ENCODE results near the gene SPATA31C1. TPM values are rescaled to one million over a fixed set of nuclear protein-coding genes. Genes with fewer than 3 reads are reported as not detected.

SPATA31C1 gene
- total RNA-seq, 2 experiments from 2014 or later = not detected

- TF ChIP-seq EZH2phosphoT487 (IDR thresholded peaks at IDR 0.05; ENCODE audit: borderline replicate concordance, low read depth, low read length) = no peak
- TF ChIP-seq, protein P1, sequence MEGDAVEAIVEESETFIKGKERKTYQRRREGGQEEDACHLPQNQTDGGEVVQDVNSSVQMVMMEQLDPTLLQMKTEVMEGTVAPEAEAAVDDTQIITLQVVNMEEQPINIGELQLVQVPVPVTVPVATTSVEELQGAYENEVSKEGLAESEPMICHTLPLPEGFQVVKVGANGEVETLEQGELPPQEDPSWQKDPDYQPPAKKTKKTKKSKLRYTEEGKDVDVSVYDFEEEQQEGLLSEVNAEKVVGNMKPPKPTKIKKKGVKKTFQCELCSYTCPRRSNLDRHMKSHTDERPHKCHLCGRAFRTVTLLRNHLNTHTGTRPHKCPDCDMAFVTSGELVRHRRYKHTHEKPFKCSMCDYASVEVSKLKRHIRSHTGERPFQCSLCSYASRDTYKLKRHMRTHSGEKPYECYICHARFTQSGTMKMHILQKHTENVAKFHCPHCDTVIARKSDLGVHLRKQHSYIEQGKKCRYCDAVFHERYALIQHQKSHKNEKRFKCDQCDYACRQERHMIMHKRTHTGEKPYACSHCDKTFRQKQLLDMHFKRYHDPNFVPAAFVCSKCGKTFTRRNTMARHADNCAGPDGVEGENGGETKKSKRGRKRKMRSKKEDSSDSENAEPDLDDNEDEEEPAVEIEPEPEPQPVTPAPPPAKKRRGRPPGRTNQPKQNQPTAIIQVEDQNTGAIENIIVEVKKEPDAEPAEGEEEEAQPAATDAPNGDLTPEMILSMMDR (conservative IDR thresholded peaks at IDR 0.05; ENCODE audit: low read length) = no peak
- H3K9me2 ChIP-seq (ENCODE audit: insufficient read depth, low read length) = no peaks in the 10 kb centered on the region
- POLR2A ChIA-PET = interaction anchor here (1.1 kb wide), 1 partner anchor 86 kb away, joined by 4 read pairs; no protein-coding TSS in a partner anchor
- intact Hi-C loops (cut with micrococcal nuclease; ENCODE audit: unreplicated experiment) = no loop called here
- H3K4me1 ChIP-seq (ENCODE audit: insufficient read depth, low read length, poor library complexity, severe bottlenecking) = no peaks in the 10 kb centered on the region
- CTCF ChIA-PET (ENCODE audit: unreplicated experiment) = no interaction called here
- H4K20me1 ChIP-seq (ENCODE audit: insufficient read depth, low read length) = no peaks in the 10 kb centered on the region
- H3K4me2 ChIP-seq (ENCODE audit: low read length) = no peak overlapping the region
- no peak for DNase-seq (ENCODE audit: low spot score)
- no peak overlapping the region for H3K4me3 ChIP-seq (ENCODE audit: low read depth, low read length, poor library complexity, severe bottlenecking)
- BruUV-seq (replicated peaks) = no TSS peak
- no peaks in the 10 kb centered on the region for H3K36me3 ChIP-seq (ENCODE audit: insufficient read depth, low read length)
- no peaks in the 10 kb centered on the region for H3K9me3 ChIP-seq (ENCODE audit: low read length)
- no peak overlapping the region for H2AFZ ChIP-seq (ENCODE audit: low read length)
- H3K79me2 ChIP-seq (ENCODE audit: insufficient read depth, low read depth, low read length) = no peaks in the 10 kb centered on the region
- H3K27ac ChIP-seq (ENCODE audit: low read depth, low read length, poor library complexity, severe bottlenecking) = no peak overlapping the region
Measured at GRCh38 chr9:87873607-87874303, 44.0 kb upstream of the SPATA31C1 start.

- Histone ChIP-seq H2AFZ (ENCODE audit: low read length) (no peak overlapping the region), H3K36me3 (ENCODE audit: insufficient read depth, low read length) (no peaks in the 10 kb centered on the region), H4K20me1 (ENCODE audit: insufficient read depth, low read length) (no peaks in the 10 kb centered on the region), H3K4me1 (ENCODE audit: insufficient read depth, low read length, poor library complexity, severe bottlenecking) (no peaks in the 10 kb centered on the region), H3K27ac (ENCODE audit: low read depth, low read length, poor library complexity, severe bottlenecking) (no peak overlapping the region), H3K9me2 (ENCODE audit: insufficient read depth, low read length) (no peaks in the 10 kb centered on the region), H3K9me3 (ENCODE audit: low read length) (no peaks in the 10 kb centered on the region), H3K4me3 (ENCODE audit: low read depth, low read length, poor library complexity, severe bottlenecking) (no peak overlapping the region), H3K79me2 (ENCODE audit: insufficient read depth, low read depth, low read length) (no peaks in the 10 kb centered on the region), H3K4me2 (ENCODE audit: low read length) (no peak overlapping the region)
- no peak for DNase-seq (ENCODE audit: low spot score)
- BruUV-seq (replicated peaks) = no TSS peak
- ChIA-PET POLR2A (interaction anchor here (1.1 kb wide), 1 partner anchor 86 kb away, joined by 4 read pairs; no protein-coding TSS in a partner anchor), CTCF (ENCODE audit: unreplicated experiment) (no interaction called here)
- intact Hi-C loops (cut with micrococcal nuclease; ENCODE audit: unreplicated experiment) = no loop called here
- TF ChIP-seq EZH2phosphoT487 (IDR thresholded peaks at IDR 0.05; ENCODE audit: borderline replicate concordance, low read depth, low read length) = no peak
- TF ChIP-seq, protein P1 (conservative IDR thresholded peaks at IDR 0.05; ENCODE audit: low read length) = no peak
Measured at GRCh38 chr9:87874304-87874623, 43.5 kb upstream of the SPATA31C1 start.

- Histone ChIP-seq H3K79me2 (ENCODE audit: insufficient read depth, low read depth, low read length) (no peaks in the 10 kb centered on the region), H3K4me3 (ENCODE audit: low read depth, low read length, poor library complexity, severe bottlenecking) (no peak overlapping the region), H2AFZ (ENCODE audit: low read length) (no peak overlapping the region), H3K9me2 (ENCODE audit: insufficient read depth, low read length) (no peaks in the 10 kb centered on the region), H3K36me3 (ENCODE audit: insufficient read depth, low read length) (no peaks in the 10 kb centered on the region), H3K9me3 (ENCODE audit: low read length) (no peaks in the 10 kb centered on the region), H3K27ac (ENCODE audit: low read depth, low read length, poor library complexity, severe bottlenecking) (no peak overlapping the region), H3K4me1 (ENCODE audit: insufficient read depth, low read length, poor library complexity, severe bottlenecking) (no peaks in the 10 kb centered on the region), H3K4me2 (ENCODE audit: low read length) (no peak overlapping the region), H4K20me1 (ENCODE audit: insufficient read depth, low read length) (no peaks in the 10 kb centered on the region)
- intact Hi-C loops (cut with micrococcal nuclease; ENCODE audit: unreplicated experiment) = no loop called here
- CTCF ChIA-PET (ENCODE audit: unreplicated experiment) = no interaction called here
- no TSS peak for BruUV-seq (replicated peaks)
- no peak for DNase-seq (ENCODE audit: low spot score)
- POLR2A ChIA-PET = interaction anchor here (1.1 kb wide), 1 partner anchor 85 kb away, joined by 4 read pairs; no protein-coding TSS in a partner anchor
- TF ChIP-seq EZH2phosphoT487 (IDR thresholded peaks at IDR 0.05; ENCODE audit: borderline replicate concordance, low read depth, low read length) = no peak
- TF ChIP-seq, protein P1 (conservative IDR thresholded peaks at IDR 0.05; ENCODE audit: low read length) = no peak
Measured at GRCh38 chr9:87875060-87875459, 42.7 kb upstream of the SPATA31C1 start.
